Dermis lymphatic vessel endothelial cell (primary cell): ENCODE data around the gene ARG2. TPM values are rescaled to one million over a fixed set of nuclear protein-coding genes. Genes with fewer than 3 reads are reported as not detected.

Experiments
- total RNA-seq: library from RNA; depleted of rRNA; stranded (reverse); fragments of >200 nt; gene quantifications from 2 replicates; pipeline ENCODE4 v1.2.1, GENCODE V29; 2014

ARG2 gene
- total RNA-seq, result 23.0 and 47.6 TPM in 2 replicates

GRCh38 chr14:67619446-67620216, at the start of gene ARG2:
TSS of gene ARG2 (plus strand) at chr14:67619920. CDS start at chr14:67619978, 58 bp downstream.

GRCh38 chr14:67599698-67600561, 19.8 kb upstream of the ARG2 start, which contains the start of gene PIGH:
TSS of gene PIGH (minus strand) at chr14:67600268. CDS start at chr14:67600203, 65 bp downstream.

GRCh38 chr14:67674480-67675218, 54.9 kb downstream of the ARG2 start, which contains the start of gene VTI1B:
TSS of gene VTI1B (minus strand) at chr14:67674632. CDS start at chr14:67674489, 143 bp downstream.

GRCh38 chr14:67695394-67695949, 75.8 kb downstream of the ARG2 start, which contains the start of gene RDH11:
TSS of gene RDH11 (minus strand) at chr14:67695764. CDS start at chr14:67695703, 61 bp downstream.

Other genes with a start within 250 kb of the ARG2 start
- gene PLEK2, start 207.8 kb upstream of the ARG2 start, total RNA-seq, result 0.43 TPM in 2 replicates
- gene TMEM229B, start 131.2 kb upstream of the ARG2 start, total RNA-seq, result 0.33 and 0.52 TPM in 2 replicates
- gene PLEKHH1, start 86.6 kb upstream of the ARG2 start, total RNA-seq, result 0.11 and 0.17 TPM in 2 replicates
- 13.8 and 15.7 TPM in 2 replicates for gene PIGH, start 19.7 kb upstream of the ARG2 start, total RNA-seq
- 50.6 and 58.0 TPM in 2 replicates for gene VTI1B, start 54.7 kb downstream of the ARG2 start, total RNA-seq
- 61.0 and 68.9 TPM in 2 replicates for gene RDH11, start 75.8 kb downstream of the ARG2 start, total RNA-seq
- under 0.01 TPM in 1 of 2 replicates, not detected in the other for gene RDH12, start 82.0 kb downstream of the ARG2 start, total RNA-seq
- gene ZFYVE26, start 196.7 kb downstream of the ARG2 start, total RNA-seq, result 13.9 and 22.0 TPM in 2 replicates
- gene RAD51B, start 199.9 kb downstream of the ARG2 start, total RNA-seq, result 10.6 TPM in 2 replicates